ENCODE data around the gene NUP93. TPM values are rescaled to one million over a fixed set of nuclear protein-coding genes. Genes with fewer than 3 reads are reported as not detected.

The NUP93 gene
- total RNA-seq, 1 donor from 2014 or later: 111 TPM

DNA sequence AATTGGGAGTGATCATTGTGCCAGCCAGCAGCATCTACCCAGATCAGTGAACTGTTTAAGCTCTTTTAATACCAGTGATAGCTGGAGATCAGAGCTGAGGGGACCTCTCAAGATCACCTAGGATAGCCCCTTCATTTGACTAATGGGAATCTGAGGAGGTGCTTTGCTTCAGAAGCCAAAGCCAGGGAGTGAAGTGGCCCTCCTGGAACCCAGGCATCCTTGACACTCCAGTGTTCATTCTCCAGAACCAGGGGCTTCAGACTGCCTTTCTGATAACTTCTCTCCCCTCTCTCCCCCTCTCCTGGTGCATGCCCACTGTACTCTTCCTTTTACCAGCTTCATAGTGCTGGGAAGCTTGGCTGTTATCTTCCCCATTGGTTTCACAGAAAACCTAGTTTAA, 87.1 kb downstream of the NUP93 start:
- Mint-ChIP-seq H3K4me3 (no peak overlapping the region), H3K4me1 (no peaks in the 10 kb centered on the region), H3K36me3 (ENCODE audit: low read depth) (peaks cover 39% of the 10 kb centered on the region), H3K9me3 (no peaks in the 10 kb centered on the region), H3K27ac (no peak overlapping the region), H3K27me3 (no peaks in the 10 kb centered on the region)
- intact Hi-C loops (cut with micrococcal nuclease): no loop called here
- ChIA-PET POLR2A (no interaction called here), CTCF (interaction anchor here (0.6 to 0.9 kb wide), 2 partner anchors 25 to 275 kb away, joined by 3 to 4 read pairs; partner anchors contain the start of gene CPNE2)
- ATAC-seq (ENCODE audit: low read depth) (no peak), DNase-seq (no peak)
- TF ChIP-seq, protein P1, sequence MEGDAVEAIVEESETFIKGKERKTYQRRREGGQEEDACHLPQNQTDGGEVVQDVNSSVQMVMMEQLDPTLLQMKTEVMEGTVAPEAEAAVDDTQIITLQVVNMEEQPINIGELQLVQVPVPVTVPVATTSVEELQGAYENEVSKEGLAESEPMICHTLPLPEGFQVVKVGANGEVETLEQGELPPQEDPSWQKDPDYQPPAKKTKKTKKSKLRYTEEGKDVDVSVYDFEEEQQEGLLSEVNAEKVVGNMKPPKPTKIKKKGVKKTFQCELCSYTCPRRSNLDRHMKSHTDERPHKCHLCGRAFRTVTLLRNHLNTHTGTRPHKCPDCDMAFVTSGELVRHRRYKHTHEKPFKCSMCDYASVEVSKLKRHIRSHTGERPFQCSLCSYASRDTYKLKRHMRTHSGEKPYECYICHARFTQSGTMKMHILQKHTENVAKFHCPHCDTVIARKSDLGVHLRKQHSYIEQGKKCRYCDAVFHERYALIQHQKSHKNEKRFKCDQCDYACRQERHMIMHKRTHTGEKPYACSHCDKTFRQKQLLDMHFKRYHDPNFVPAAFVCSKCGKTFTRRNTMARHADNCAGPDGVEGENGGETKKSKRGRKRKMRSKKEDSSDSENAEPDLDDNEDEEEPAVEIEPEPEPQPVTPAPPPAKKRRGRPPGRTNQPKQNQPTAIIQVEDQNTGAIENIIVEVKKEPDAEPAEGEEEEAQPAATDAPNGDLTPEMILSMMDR (IDR thresholded peaks at IDR 0.05): no peak

GRCh38 chr16:56817938-56818337, 88.0 kb downstream of the NUP93 start:
- TF ChIP-seq, protein P1 (IDR thresholded peaks at IDR 0.05): no peak
- Mint-ChIP-seq H3K9me3 (no peaks in the 10 kb centered on the region), H3K4me3 (no peak overlapping the region), H3K27ac (no peak overlapping the region), H3K36me3 (ENCODE audit: low read depth) (peaks cover 42% of the 10 kb centered on the region), H3K27me3 (no peaks in the 10 kb centered on the region), H3K4me1 (no peaks in the 10 kb centered on the region)
- CTCF ChIA-PET: no interaction called here
- ATAC-seq (ENCODE audit: low read depth) (no peak), DNase-seq (no peak)
- POLR2A ChIA-PET: interaction anchor here (0.5 kb wide), 1 partner anchor 873 kb away, joined by 5 read pairs; no protein-coding TSS in a partner anchor
- intact Hi-C loops (cut with micrococcal nuclease): no loop called here

- Mint-ChIP-seq H3K36me3 (ENCODE audit: low read depth) (peaks cover 73% of the 10 kb centered on the region), H3K27me3 (no peaks in the 10 kb centered on the region), H3K4me1 (no peaks in the 10 kb centered on the region), H3K4me3 (no peak overlapping the region), H3K9me3 (no peaks in the 10 kb centered on the region), H3K27ac (no peak overlapping the region)
- intact Hi-C loops (cut with micrococcal nuclease): no loop called here
- DNase-seq (no peak), ATAC-seq (ENCODE audit: low read depth) (no peak)
- CTCF ChIA-PET: no interaction called here
- POLR2A ChIA-PET: no interaction called here
- TF ChIP-seq, protein P1 (IDR thresholded peaks at IDR 0.05): no peak
Observed at GRCh38 chr16:56823081-56823733, 93.3 kb downstream of the NUP93 start.

GRCh38 chr16:56824331-56824730, 94.4 kb downstream of the NUP93 start:
- ChIA-PET CTCF (interaction anchor here (1.5 kb wide), 1 partner anchor 222 kb away, joined by 3 read pairs; no protein-coding TSS in a partner anchor), POLR2A (interaction anchor here (0.6 to 1.1 kb wide), 2 partner anchors 14 to 127 kb away, joined by 3 read pairs; no protein-coding TSS in a partner anchor)
- Mint-ChIP-seq H3K27ac (no peak overlapping the region), H3K27me3 (no peaks in the 10 kb centered on the region), H3K36me3 (ENCODE audit: low read depth) (peaks cover 79% of the 10 kb centered on the region), H3K9me3 (no peaks in the 10 kb centered on the region), H3K4me1 (no peaks in the 10 kb centered on the region), H3K4me3 (no peak overlapping the region)
- TF ChIP-seq, protein P1 (IDR thresholded peaks at IDR 0.05): no peak
- ATAC-seq (ENCODE audit: low read depth): no peak
- intact Hi-C loops (cut with micrococcal nuclease): no loop called here
- DNase-seq: no peak

GRCh38 chr16:56824804-56825203, 94.9 kb downstream of the NUP93 start:
- Mint-ChIP-seq H3K27me3 (no peaks in the 10 kb centered on the region), H3K36me3 (ENCODE audit: low read depth) (peaks cover 79% of the 10 kb centered on the region), H3K4me1 (no peaks in the 10 kb centered on the region), H3K27ac (no peak overlapping the region), H3K9me3 (no peaks in the 10 kb centered on the region), H3K4me3 (no peak overlapping the region)
- ChIA-PET CTCF (interaction anchor here (0.6 to 1.5 kb wide), 2 partner anchors 221 to 331 kb away, joined by 3 read pairs; no protein-coding TSS in a partner anchor), POLR2A (interaction anchor here (0.6 to 1.1 kb wide), 2 partner anchors 14 to 127 kb away, joined by 3 read pairs; no protein-coding TSS in a partner anchor)
- intact Hi-C loops (cut with micrococcal nuclease): no loop called here
- DNase-seq (no peak), ATAC-seq (ENCODE audit: low read depth) (no peak)
- TF ChIP-seq, protein P1 (IDR thresholded peaks at IDR 0.05): no peak
